AG10803 (cell line): ENCODE data around the gene FBF1.

Experiments
- DNase-seq: peaks from one replicate; pipeline ENCODE4 v3.0.0; 2010; ENCODE audit warnings: low read depth
- H3K4me3 ChIP-seq: 2 replicates; pipeline ENCODE4 v1.5.1; 2011; ENCODE audit warnings: mild to moderate bottlenecking, low read length, control low read depth
- TF ChIP-seq, protein P1 (sequence below): conservative IDR thresholded peaks from 2 replicates; pipeline ENCODE4 v1.5.1; 2011; ENCODE audit warnings: mild to moderate bottlenecking, low read length, control low read depth, inconsistent platforms

Gene FBF1

DNA sequence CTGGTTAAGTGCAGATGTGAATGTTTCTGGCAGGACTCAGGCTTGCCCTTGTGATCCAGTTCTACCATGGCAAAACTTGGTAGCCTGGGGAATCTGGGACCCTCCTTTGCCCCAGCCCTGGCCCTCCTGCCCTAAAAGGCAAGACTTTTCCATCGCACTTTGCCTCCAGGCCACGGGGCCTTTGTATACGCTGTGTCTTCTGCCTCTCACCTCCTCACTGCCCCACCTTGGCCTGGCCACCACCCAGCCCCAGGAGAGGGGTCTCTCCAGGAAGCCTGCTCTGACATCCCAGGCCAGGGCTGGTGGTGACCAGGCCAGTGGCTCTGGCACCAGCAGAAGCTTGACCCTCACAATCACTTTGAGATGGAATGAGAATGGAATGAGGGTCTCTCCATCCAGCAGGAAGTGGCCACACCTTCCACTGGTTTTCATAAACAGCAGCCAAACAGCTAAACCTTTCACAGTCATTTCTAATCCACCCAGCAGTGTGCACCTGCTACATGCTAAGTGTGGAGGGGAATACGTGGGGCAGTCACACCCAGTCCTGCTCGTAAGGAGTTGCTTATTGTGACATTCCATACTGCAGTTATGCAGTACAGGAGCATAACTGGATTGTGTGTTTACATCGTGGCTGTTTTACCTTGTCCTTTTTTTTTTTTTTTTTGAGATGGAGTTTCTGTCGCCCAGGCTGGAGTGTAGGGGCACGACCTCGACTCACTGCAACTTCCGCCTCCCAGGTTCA lies 34.5 kb downstream of the FBF1 start:
- H3K4me3 ChIP-seq: no peak overlapping the region
- TF ChIP-seq, protein P1, sequence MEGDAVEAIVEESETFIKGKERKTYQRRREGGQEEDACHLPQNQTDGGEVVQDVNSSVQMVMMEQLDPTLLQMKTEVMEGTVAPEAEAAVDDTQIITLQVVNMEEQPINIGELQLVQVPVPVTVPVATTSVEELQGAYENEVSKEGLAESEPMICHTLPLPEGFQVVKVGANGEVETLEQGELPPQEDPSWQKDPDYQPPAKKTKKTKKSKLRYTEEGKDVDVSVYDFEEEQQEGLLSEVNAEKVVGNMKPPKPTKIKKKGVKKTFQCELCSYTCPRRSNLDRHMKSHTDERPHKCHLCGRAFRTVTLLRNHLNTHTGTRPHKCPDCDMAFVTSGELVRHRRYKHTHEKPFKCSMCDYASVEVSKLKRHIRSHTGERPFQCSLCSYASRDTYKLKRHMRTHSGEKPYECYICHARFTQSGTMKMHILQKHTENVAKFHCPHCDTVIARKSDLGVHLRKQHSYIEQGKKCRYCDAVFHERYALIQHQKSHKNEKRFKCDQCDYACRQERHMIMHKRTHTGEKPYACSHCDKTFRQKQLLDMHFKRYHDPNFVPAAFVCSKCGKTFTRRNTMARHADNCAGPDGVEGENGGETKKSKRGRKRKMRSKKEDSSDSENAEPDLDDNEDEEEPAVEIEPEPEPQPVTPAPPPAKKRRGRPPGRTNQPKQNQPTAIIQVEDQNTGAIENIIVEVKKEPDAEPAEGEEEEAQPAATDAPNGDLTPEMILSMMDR: no peak
- no peak for DNase-seq

DNA sequence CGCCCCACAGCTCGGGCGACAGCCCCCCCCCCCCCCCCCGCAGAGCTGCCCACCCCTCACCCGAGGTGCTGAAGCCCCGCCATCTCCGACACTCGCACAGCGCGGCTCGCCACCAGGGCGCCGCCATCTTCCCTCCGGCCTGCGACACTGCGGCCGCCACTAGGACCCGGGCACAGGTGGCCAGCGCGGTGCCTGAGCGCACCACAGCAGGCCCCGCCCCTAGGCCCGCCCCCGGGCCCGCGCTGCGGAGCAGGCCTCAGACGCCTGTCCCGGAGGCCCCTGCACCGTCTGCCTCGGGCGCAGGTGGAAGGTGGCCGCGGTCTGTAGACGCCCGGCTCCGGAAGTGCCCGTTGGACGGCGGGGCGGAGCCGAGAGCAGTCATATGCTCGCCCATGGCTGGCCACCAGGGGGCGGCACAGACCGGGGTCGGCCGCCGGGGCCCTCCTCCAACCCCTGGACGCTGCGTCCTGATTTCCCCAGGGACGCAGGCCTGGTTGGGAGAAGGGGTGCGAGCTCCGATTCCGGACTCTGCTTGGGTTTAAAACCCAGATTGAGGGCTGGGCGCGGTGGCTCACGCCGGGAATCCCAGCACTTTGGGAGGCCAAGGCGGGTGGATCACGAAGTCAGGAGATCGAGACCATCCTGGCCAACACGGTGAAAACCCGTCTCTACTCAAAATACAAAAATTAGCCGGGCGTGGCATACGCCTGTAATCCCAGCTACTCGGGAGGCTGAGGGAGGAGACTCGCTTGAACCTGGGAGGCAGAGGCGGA lies 35.9 kb downstream of the FBF1 start, which contains the start of gene MRPL38:
TSS of gene MRPL38 (minus strand) at position 136 of the 773 bp plus-strand sequence. CDS start at position 127, 9 bp downstream.
- peak; percentile 90 for DNase-seq
- TF ChIP-seq, protein P1: peak; percentile 73
- peak within 1 kb of the TSS; percentile 77 for H3K4me3 ChIP-seq

DNA sequence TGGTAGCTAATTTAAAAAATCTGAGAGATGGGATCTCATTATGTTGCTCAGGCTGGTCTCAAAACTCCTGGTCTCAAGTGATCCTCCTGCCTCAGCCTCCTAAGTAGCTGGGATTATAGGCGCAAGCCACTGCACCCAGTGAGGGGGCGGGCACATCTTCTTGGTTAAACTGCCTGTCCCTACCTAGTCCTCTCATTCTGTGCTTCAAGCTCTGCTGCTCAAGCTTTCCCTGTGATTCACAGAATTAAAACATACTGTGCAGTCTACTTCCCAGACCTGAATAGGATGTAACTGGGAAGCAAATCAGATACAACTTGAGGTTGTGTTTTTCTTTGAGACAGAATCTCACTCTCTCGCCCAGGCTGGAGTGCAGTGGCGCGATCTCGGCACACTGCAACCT lies 38.4 kb downstream of the FBF1 start:
- no peak for DNase-seq
- TF ChIP-seq, protein P1: no peak
- no peak overlapping the region for H3K4me3 ChIP-seq

DNA sequence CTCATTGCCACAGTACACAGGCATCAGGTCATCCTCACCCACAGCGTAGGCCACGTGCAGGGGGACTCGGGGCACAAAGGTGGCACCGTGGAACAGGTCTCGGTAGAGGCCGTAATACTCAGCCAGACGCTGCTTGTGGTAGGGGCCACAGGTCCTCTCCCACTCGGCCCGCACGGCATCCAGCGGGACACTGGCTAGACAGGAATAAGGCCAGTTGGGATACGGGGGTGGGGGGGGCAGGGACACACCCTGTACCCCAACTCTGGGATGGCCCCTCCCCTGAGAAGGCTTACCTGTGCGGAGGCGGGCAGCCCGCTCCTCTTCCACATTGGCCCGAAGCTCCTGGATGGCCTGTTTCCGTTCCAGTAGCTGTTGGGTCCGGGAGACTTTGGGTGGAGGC lies 39.1 kb downstream of the FBF1 start:
- H3K4me3 ChIP-seq: no peak overlapping the region
- TF ChIP-seq, protein P1: no peak
- DNase-seq: no peak

DNA sequence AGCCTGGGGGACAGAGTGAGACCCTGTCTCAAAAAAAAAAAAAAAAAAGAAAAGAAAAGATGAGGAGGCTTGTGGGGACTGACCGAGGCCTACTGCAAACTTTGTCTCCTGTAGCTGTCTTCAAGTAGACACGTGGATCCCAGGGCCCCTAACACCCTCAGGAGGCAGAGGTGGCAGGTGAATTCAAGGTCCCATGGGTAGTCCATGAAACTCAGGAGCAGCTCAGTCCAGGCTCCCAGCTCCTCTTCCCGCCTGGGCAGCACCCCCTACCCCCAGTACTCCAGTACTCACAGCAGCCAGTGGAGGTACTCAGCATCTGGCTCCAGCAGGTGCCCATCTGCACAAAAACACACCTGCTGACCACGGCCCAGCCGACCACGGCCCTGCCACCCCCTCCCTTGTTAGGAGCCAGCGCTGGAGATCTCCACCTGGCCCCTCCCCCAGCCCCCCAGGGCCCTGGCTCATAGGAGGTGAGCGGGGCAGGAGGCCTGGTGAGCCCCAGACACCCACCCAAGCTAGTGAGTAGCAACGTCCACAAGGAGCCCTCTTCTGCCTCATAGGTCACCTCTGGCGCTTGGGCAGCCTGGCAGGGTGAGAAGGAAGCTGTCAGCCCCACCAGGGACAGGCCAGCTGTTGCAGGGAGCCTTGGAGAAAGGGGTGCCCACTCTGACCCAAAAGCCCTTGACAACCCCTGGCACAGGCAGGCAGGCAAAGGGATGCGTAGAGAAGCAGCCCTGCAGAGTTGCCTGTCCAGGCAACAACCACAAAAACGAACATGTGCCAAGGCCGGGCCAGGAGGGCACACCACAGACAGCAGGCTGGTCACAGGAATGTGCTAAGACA lies 39.9 kb downstream of the FBF1 start:
- TF ChIP-seq, protein P1: no peak
- H3K4me3 ChIP-seq: no peak overlapping the region
- DNase-seq: no peak

DNA sequence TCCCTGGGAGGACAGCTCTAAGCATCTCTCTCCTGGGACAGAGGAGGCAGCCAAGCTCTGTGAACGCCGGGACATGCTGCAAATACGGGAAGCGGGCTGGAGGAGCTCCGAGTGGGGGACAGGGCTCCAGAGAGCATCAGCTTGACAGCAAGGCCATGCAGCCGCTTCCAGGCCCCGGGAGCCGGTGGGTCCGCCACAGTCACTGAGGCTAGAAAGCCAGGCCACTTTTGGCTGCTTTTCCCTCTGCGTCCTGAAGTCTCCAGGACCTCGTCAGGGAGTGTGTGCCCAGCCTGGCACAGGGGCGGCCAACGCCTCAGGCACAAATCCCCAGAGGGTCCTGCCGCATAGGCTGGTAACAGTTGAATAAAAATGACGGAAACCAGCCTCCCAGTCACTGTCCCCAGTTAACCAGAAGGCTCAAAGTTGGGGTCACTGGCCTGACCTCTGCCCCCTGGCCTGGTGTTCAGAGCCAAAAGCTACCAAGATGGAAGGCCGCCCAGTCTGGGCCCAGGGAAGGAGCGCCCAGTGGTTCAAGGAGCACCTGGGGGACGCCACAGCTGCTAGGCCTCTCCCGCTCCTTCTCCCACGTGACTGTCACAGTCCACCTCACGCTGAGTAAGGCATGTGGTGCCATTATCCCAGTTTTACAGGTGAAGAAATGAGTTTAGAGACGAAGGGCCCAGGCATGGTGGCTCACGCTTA lies 40.9 kb downstream of the FBF1 start:
- no peak for DNase-seq
- TF ChIP-seq, protein P1: no peak
- no peak overlapping the region for H3K4me3 ChIP-seq
